Measurements from ENCODE around the gene THSD4.
A peak's percentile ranks its signal among the peaks of the same experiment; 100 is the strongest.

DNA sequence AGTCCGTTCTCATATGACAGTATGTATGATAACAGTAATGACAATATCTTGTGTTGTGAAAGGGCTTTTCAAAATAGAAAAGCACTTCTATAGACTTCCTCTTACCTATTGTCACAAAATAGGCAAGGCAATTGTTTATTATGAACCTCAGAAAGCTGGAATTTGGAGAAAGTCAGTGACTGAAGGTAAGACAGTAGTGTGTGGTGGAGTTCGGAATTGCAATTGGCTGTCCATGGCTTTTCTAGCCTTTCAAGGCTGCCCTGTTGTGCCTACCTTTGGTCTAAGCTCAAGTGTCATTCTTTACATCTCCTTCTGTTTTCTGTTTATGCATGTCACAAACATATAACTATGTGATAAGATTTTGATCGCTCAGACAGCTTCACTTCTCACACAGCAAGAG lies 475.8 kb downstream of the THSD4 start:
- TF ChIP-seq, protein P1, sequence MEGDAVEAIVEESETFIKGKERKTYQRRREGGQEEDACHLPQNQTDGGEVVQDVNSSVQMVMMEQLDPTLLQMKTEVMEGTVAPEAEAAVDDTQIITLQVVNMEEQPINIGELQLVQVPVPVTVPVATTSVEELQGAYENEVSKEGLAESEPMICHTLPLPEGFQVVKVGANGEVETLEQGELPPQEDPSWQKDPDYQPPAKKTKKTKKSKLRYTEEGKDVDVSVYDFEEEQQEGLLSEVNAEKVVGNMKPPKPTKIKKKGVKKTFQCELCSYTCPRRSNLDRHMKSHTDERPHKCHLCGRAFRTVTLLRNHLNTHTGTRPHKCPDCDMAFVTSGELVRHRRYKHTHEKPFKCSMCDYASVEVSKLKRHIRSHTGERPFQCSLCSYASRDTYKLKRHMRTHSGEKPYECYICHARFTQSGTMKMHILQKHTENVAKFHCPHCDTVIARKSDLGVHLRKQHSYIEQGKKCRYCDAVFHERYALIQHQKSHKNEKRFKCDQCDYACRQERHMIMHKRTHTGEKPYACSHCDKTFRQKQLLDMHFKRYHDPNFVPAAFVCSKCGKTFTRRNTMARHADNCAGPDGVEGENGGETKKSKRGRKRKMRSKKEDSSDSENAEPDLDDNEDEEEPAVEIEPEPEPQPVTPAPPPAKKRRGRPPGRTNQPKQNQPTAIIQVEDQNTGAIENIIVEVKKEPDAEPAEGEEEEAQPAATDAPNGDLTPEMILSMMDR (IDR thresholded peaks at IDR 0.05): peak in 3 of 6 experiments; percentile 18 to 41 (median 33)
- no peak for TF ChIP-seq POLR2A (IDR thresholded peaks at IDR 0.05)
